ENCODE data around the gene S100B. TPM values are rescaled to one million over a fixed set of nuclear protein-coding genes. Genes with fewer than 3 reads are reported as not detected.

The S100B gene
- total and polyA plus RNA-seq, 9 of the 15 experiments (the other 6 are each of a cell fraction or from before 2014, with no cell fraction given): not detected

- TF ChIP-seq NFE2 (IDR thresholded peaks at IDR 0.05; ENCODE audit: low read depth) (no peak; the same call in 1 of the 2 replicates), PHTF2 (CRISPR knock-in tag; IDR thresholded peaks at IDR 0.05) (no peak), FOXP4 (CRISPR knock-in tag; IDR thresholded peaks at IDR 0.05; ENCODE audit: borderline replicate concordance) (no peak), PKNOX1 (IDR thresholded peaks at IDR 0.05) (peak; percentile 86), RB1 (IDR thresholded peaks at IDR 0.05; ENCODE audit: low read depth) (peak; percentile 53), RHOXF2B (CRISPR knock-in tag; conservative IDR thresholded peaks at IDR 0.05) (0 out of 2 replicates have a peak, but pooled peaks have one; percentile 81), ZNF592 (IDR thresholded peaks at IDR 0.05) (no peak), SREBF2 (CRISPR knock-in tag; IDR thresholded peaks at IDR 0.05) (no peak), SETDB1 (IDR thresholded peaks at IDR 0.05; ENCODE audit: low read length) (peak; percentile 81), BCOR (IDR thresholded peaks at IDR 0.05) (peak; percentile 64; the same call in 1 of the 2 replicates), TCF7 (IDR thresholded peaks at IDR 0.05; ENCODE audit: borderline replicate concordance) (no peak), HOMEZ (CRISPR knock-in tag; IDR thresholded peaks at IDR 0.05) (no peak), MTA3 (IDR thresholded peaks at IDR 0.05; ENCODE audit: borderline replicate concordance) (peak; percentile 95; the same call in 1 of the 2 replicates), BCL6 (CRISPR knock-in tag; IDR thresholded peaks at IDR 0.05) (no peak), CEBPZ (IDR thresholded peaks at IDR 0.05; ENCODE audit: borderline replicate concordance, low read depth, low read length) (no peak)
These were observed 30.7 kb upstream of the S100B start, which contains the start of gene PRMT2 (continued) for GRCh38 chr21:46635324-46636180.

All from K562 (cell line).